Lung (tissue), 12 donors: ENCODE data around the gene SSH2. TPM values are rescaled to one million over a fixed set of nuclear protein-coding genes. Genes with fewer than 3 reads are reported as not detected.

Experiments used
- ATAC-seq: fragments of 200-7000 bp; cut with Tn5 transposase; one replicate; pipeline ENCODE4 v1.9.1; 2020; ENCODE audit warnings: moderate number of reproducible peaks; ENCODE audit not compliant: insufficient read depth, low FRiP score
- DNase-seq, 3 donors: peaks; one replicate each; pipeline ENCODE4 v3.0.0-alpha.2; 2013 to 2017
- H3K27ac ChIP-seq, 2 donors: one replicate each; pipeline ENCODE4 v1.5.1; 2013; ENCODE audit warnings: mild to moderate bottlenecking in 2 of 2, moderate library complexity in 2 of 2, control low read depth in 1 of 2, inconsistent platforms in 1 of 2, low read depth in 1 of 2, low read length in 1 of 2
- H3K27me3 ChIP-seq, 3 donors: one replicate each; pipeline ENCODE4 v1.5.1; 2013; ENCODE audit warnings: low read length in 2 of 3; ENCODE audit not compliant: control insufficient read depth in 3 of 3, insufficient read depth in 3 of 3
- H3K36me3 ChIP-seq, 4 donors: one replicate each; pipeline ENCODE4 v1.5.1; 2013; ENCODE audit warnings: low read length in 4 of 4, mild to moderate bottlenecking in 1 of 4, moderate library complexity in 1 of 4; ENCODE audit not compliant: control insufficient read depth in 4 of 4, insufficient read depth in 4 of 4
- H3K4me1 ChIP-seq, 5 donors: one replicate each; pipeline ENCODE4 v1.5.1; 2013; ENCODE audit warnings: low read length in 5 of 5, mild to moderate bottlenecking in 2 of 5, moderate library complexity in 1 of 5; ENCODE audit not compliant: control insufficient read depth in 5 of 5, insufficient read depth in 5 of 5
- H3K4me3 ChIP-seq: one replicate; pipeline ENCODE4 v1.5.1; 2013; ENCODE audit warnings: mild to moderate bottlenecking, control low read depth, moderate library complexity
- H3K9ac ChIP-seq, 2 donors: one replicate each; pipeline ENCODE4 v1.5.1; 2013; ENCODE audit warnings: low read length in 2 of 2, control low read depth in 1 of 2; ENCODE audit not compliant: insufficient read depth in 1 of 2
- H3K9me3 ChIP-seq, 4 donors: one replicate each; pipeline ENCODE4 v1.5.1; 2013; ENCODE audit warnings: low read length in 3 of 4, mild to moderate bottlenecking in 1 of 4, moderate library complexity in 1 of 4; ENCODE audit not compliant: control insufficient read depth in 4 of 4, insufficient read depth in 3 of 4
- CTCF ChIP-seq: IDR thresholded peaks from 2 replicates; pipeline ENCODE4 v1.5.1; 2012; ENCODE audit warnings: mild to moderate bottlenecking; ENCODE audit errors: control extremely low read depth, extremely low read depth
- WGBS, 2 donors: extraction: QIAGEN DNeasy Blood & Tissue Kit; methylation state at CpG; one replicate each; pipeline ENCODE4 v1.1.7; 2013; 5-methylcytosine and 5-hydroxymethylcytosine counted together
- polyA plus RNA-seq, 2 donors: library from polyadenylated mRNA; stranded (reverse); fragments of 200-250 nt; gene quantifications; one replicate each; pipeline ENCODE4 v1.2.1, GENCODE V29; 2013
- total RNA-seq, 2 donors: library from RNA; depleted of rRNA in 1 of 2; stranded (reverse); fragments of >200 nt in 1 of 2; gene quantifications; one replicate each; pipeline ENCODE4 v1.2.1, GENCODE V29; 2014 to 2021
- donor health status: control.
- donor health status: control.
- donor health status: Bipolar disorder and iron deficiency.
- donor health status: healthy.
- donor health status: DM: yes; HTN: yes; CAD: no.

The SSH2 gene
- total and polyA plus RNA-seq, 4 donors, result 23.4 to 69.4 (median 41.1) TPM

DNA sequence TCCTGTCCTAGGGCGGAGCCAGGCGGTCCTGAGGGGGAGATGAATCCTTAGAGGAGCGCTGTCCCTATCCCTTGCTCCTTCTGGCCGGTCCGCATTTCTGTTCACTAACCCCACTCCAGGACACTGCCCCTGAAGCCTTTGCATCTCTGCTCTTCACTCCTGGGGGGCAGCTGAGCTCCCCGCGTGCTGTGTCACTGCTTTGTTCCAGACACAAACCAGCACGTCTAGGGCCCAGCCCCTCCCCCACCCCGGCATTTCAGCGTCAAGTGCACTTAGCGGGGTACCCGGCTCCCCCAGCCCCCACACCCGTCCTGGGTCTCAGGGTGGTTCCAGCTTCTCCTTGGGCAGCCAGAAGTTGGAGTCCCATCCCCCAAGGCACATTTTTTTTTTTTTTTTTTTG lies 316.2 kb downstream of the SSH2 start:
- H3K36me3 ChIP-seq, result no peaks in the 10 kb centered on the region
- no peak for TF ChIP-seq CTCF
- no peaks in the 10 kb centered on the region for H3K9me3 ChIP-seq
- 27 to 34% methylated on average over 13 of the region's 13 CpGs for WGBS, 2 donors
- no peak overlapping the region for H3K4me3 ChIP-seq
- H3K9ac ChIP-seq, result no peak overlapping the region
- no peak overlapping the region for H3K27ac ChIP-seq
- DNase-seq (no peak), ATAC-seq (no peak)
- peaks cover 0 to 41% (median 26%) of the 10 kb centered on the region in 5 donors for H3K4me1 ChIP-seq
- H3K27me3 ChIP-seq, result peaks cover 0 to 44% (median 27%) of the 10 kb centered on the region in 3 donors

DNA sequence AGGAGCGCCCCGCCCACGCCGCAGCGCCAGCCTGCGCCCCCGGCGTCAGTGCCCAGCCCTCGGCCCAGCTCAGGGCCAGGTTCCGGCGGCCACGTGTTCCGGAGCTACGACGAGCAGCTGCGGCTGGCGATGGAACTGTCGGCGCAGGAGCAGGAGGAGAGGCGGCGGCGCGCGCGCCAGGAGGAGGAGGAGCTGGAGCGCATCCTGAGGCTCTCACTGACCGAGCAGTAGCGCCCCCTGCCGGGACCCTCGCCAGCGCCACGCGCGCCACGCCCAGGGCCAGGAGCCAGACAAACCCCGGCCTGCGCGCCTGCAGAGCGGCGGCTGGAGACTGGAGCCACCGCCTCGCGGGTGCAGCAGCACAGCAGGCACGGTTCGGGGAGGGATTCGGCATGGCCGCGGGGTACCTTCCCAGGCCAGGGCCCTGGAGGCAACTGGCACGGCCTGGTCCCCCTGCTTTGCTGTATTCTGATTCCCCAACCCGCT lies 316.6 kb downstream of the SSH2 start:
- ATAC-seq (peak; percentile 47), DNase-seq (peak; percentile 89 to 94 (median 93))
- no peaks in the 10 kb centered on the region for H3K9me3 ChIP-seq
- H3K27ac ChIP-seq, result no peak overlapping the region
- peak; percentile 84 for TF ChIP-seq CTCF
- peaks cover 0 to 41% (median 26%) of the 10 kb centered on the region in 5 donors for H3K4me1 ChIP-seq
- no peak overlapping the region for H3K9ac ChIP-seq
- peaks cover 0 to 39% (median 22%) of the 10 kb centered on the region in 3 donors for H3K27me3 ChIP-seq
- WGBS, 2 donors, result 2% methylated on average over 43 to 50 of the region's 50 CpGs
- no peak overlapping the region for H3K4me3 ChIP-seq
- H3K36me3 ChIP-seq, result no peaks in the 10 kb centered on the region

GRCh38 chr17:29612404-29613280 lies 317.4 kb downstream of the SSH2 start:
- ATAC-seq (no peak), DNase-seq (no peak)
- H3K9me3 ChIP-seq, result no peaks in the 10 kb centered on the region
- no peak for TF ChIP-seq CTCF
- 45 to 56% methylated on average over 81 to 85 of the region's 85 CpGs for WGBS, 2 donors
- H3K4me1 ChIP-seq, result peaks cover 0 to 36% (median 23%) of the 10 kb centered on the region in 5 donors
- H3K9ac ChIP-seq, result no peak overlapping the region
- H3K27ac ChIP-seq, result no peak overlapping the region
- H3K4me3 ChIP-seq, result no peak overlapping the region
- no peaks in the 10 kb centered on the region for H3K36me3 ChIP-seq
- peaks cover 0 to 32% (median 17%) of the 10 kb centered on the region in 3 donors for H3K27me3 ChIP-seq
